ENCODE measurements around the gene SECTM1. TPM values are rescaled to one million over a fixed set of nuclear protein-coding genes. Genes with fewer than 3 reads are reported as not detected.

SECTM1 gene
- total and polyA plus RNA-seq, 2 experiments from 2014 or later = 0.21 to 1.3 TPM

- no peak overlapping the region; the same call in 2 of the 3 replicates for H3K4me3 Mint-ChIP-seq
- no peaks in the 10 kb centered on the region for H3F3A ChIP-seq (replicated peaks; ENCODE audit: low read depth)
- H3K27ac ChIP-seq (ENCODE audit: low read depth) = no peak overlapping the region
- no peaks in the 10 kb centered on the region for H3K36me3 ChIP-seq (ENCODE audit: insufficient read depth)
- H3K4me3 ChIP-seq = no peak overlapping the region
- TF ChIP-seq ZNF331 (CRISPR knock-in tag; IDR thresholded peaks at IDR 0.05; ENCODE audit: low read depth) = no peak
- TF ChIP-seq EZH2phosphoT487 (IDR thresholded peaks at IDR 0.05; ENCODE audit: unreplicated experiment) = no peak
- no peak for TF ChIP-seq CTCF (conservative IDR thresholded peaks at IDR 0.05; ENCODE audit: low read depth in 2 of 2)
- no peak for TF ChIP-seq STAT1 (IDR thresholded peaks at IDR 0.05; ENCODE audit: unreplicated experiment)
- no peak for TF ChIP-seq ETS1 (IDR thresholded peaks at IDR 0.05)
- TF ChIP-seq CREB1 (CRISPR knock-in tag; IDR thresholded peaks at IDR 0.05; ENCODE audit: low read depth) = no peak
- TF ChIP-seq ZNF114 (CRISPR knock-in tag; IDR thresholded peaks at IDR 0.05) = no peak
- no peak for TF ChIP-seq NANOG (IDR thresholded peaks at IDR 0.05; ENCODE audit: borderline replicate concordance)
- no peak for TF ChIP-seq POLR2AphosphoS5 (IDR thresholded peaks at IDR 0.05; ENCODE audit: low read depth)
- TF ChIP-seq EZH2 (IDR thresholded peaks at IDR 0.05; ENCODE audit: low read depth, unreplicated experiment) = no peak
- no peak for TF ChIP-seq JUNB (IDR thresholded peaks at IDR 0.05; ENCODE audit: unreplicated experiment)
- no peak for TF ChIP-seq REST (IDR thresholded peaks at IDR 0.05; ENCODE audit: unreplicated experiment)
- no peak for TF ChIP-seq ZNF462 (CRISPR knock-in tag; IDR thresholded peaks at IDR 0.05)
- peaks cover 11% of the 10 kb centered on the region for H3K27me3 Mint-ChIP-seq (ENCODE audit: insufficient read depth, low read depth, poor library complexity)
- no peak overlapping the region for H2AFZ ChIP-seq
- no peaks in the 10 kb centered on the region for H3K4me1 ChIP-seq (ENCODE audit: insufficient read depth)
- no peak overlapping the region for H3K27ac Mint-ChIP-seq
- H4K20me1 ChIP-seq (replicated peaks; ENCODE audit: insufficient read depth) = no peaks in the 10 kb centered on the region
- H3K4me2 ChIP-seq = no peak overlapping the region
- no peaks in the 10 kb centered on the region for H3K36me3 Mint-ChIP-seq (ENCODE audit: low read depth)
- H3K4me1 Mint-ChIP-seq = peaks cover 4% of the 10 kb centered on the region; the same call in 1 of the 3 replicates
- no peak for ATAC-seq
- H3K9me3 Mint-ChIP-seq = no peaks in the 10 kb centered on the region
- H3K79me2 ChIP-seq (replicated peaks; ENCODE audit: insufficient read depth) = no peaks in the 10 kb centered on the region
- DNase-seq (ENCODE audit: low spot score) = no peak
- H3K27me3 ChIP-seq (ENCODE audit: insufficient read depth) = no peaks in the 10 kb centered on the region
- no peaks in the 10 kb centered on the region for H3K9me2 ChIP-seq (ENCODE audit: insufficient read depth)
Observed at GRCh38 chr17:82348866-82349265, 15.3 kb upstream of the SECTM1 start.
